IPS DF 4.7 (cell line): ENCODE measurements around the gene HOXA2.

Experiments used
- DNase-seq: peaks from one replicate; pipeline ENCODE4 v3.0.0-alpha.2; 2013; ENCODE audit warnings: low spot score; ENCODE audit errors: extremely low read depth

The HOXA2 gene

DNA sequence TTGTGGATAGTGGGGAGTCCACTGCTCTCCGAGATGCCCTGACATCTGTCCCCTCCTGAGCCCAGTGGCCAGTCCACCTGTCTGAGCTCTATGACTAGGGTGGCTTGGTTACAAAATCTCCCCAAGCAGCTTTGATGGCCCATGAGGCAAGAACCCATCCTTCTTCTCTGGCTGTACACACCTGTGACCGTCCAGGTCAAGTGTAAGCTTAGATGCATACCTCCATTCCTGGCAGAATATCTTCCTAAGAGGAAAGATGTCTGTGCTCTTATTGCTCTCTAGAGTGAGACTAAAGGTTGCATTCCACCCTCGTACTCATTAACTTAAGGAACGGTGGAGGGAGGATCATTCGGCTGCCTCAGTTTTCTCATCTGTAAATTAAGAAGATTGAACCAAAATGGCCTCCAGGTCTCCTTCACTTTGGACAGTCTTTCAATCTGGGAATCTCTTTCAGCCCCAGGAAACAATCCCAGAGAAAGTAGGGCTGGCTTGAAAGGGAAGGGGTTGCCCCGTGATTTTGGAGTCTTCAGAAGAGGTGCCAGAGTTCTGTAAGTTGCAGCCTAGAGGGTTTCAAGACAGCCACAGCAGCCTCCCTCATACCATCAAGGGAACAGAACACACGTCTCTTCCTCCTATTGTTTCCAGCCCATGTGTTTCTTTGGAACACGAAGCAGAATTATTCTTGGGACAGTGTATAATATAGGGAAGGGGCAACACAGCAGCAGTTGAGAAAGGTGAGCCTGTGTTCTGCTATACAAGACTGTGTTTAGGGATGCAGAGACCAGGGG lies 22.6 kb upstream of the HOXA2 start:
- no peak for DNase-seq

DNA sequence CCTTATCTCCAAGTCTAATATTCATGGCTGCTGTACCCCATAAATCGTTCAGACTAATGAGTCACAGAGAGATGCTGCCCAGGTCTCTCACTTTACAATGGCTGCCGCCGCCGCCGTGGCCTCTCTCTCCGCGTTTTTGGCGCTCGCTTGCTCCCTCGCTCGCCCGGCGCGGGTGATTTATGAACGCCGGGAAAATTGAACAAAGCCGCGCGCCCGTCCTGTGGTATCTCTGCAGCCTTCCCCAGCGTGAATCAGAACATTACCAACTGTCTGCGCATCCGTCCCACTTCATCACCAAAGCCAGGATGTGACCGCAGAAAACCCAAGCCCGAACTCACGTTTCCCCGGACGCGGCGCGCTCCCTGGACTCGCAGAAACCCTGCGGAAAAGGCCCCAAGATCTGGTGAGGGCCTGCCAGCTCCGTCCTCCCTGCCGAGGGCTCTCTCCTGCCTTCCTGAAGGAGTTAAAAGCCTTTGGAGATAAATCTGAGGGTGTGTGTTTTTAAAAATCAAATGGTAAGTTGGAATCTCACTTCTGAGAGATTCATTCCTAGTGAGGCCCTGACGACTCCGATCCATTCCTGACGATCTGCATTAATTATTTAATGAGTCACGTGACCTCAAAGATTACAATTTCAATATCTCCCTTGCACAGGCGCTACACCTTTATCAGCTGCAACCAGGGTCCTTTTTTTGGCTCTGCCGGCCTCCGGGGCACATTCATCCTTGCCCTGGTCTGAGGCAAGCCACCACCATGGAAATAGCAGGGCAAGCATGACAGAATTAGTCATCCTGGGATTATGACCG lies 21.8 kb upstream of the HOXA2 start:
- no peak for DNase-seq

DNA sequence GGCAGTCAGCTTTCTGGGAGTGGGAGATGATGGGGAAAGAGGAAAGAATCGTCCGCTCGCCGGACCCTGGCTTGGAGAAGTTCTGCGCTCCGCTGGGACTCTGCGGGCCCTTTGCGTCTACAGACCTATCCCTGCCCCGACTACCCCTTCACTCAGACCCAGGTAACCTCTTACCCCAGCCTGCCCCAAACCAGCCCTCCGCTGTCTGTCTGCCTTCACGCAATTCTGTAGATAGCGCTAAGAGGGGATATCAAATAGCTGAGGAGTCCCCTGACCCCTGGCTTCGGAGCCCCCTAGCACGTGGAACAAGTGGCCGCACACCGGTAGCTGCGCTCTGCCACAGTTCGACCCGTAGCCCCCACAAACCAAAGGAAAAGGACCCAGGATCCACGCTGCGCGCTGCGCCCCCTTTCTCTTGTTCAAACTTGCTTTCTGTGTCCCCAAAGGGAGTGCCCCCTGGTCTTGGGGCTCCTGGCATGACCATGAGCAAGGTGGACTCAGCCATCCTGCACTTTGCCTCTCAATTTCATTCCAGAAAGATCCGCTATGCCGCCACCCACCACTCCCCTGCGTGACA lies 21.1 kb upstream of the HOXA2 start:
- no peak for DNase-seq

DNA sequence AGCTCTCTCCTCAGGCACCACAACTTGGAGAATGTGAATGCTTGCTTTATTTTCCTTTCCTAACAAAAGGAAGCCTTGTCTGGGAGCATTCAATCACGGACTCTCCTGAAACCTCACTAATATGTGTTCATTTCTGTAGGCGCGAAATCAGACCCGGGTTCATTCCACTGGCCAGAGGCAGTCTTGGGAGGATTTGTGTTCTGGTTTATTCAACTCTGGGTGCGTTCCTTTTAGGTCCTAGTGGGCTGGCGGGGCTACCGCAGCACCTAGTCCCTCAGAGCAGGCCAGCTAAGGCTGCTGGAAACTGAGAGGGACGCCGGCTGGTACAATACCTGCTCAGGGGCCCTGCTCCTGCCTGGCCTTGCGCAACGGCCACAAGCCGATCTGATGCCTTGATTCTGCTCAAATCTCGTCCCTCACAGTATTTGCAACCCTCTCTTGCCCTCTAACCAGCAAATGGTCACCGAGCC lies 20.6 kb upstream of the HOXA2 start:
- no peak for DNase-seq

DNA sequence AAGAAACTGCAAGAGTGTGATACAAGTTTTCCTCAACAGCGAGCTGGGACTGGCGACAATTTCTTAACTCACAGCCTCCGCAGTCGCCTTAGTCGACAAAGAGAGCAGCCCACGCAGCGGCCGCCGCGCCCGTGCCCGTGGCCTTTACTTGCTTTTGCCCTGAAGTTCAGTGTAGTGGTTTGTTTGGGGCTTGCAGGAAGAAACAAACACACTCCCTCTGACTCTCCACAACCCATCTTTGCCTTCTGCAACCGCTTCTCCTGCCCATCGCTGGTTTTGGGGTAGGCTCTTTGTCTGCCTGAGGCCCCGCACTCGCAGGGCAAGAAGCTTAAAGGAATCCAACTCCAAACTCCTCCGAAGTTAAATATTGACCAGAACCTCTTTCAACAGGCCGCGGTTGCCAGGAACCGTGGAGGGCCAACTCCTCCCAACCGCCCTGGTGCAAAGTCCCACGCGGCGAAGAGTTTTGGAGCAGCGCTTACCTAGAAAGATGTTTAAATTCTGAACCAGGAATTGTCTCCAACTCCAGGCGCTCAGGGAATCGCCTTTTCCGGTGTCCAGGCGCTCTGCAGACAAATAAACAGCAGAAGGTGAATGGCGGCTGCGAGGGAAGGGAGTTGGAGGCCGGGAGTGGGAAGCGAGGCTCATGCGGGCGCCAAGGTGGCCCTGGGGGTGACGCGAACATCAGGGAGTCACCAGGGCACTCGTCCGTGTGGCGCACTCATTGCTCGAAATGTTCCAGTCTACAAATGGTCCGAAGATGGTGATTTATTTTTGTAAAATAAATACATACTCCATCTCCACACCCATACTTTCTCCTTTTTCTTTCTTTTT lies 19.8 kb upstream of the HOXA2 start:
- no peak for DNase-seq

DNA sequence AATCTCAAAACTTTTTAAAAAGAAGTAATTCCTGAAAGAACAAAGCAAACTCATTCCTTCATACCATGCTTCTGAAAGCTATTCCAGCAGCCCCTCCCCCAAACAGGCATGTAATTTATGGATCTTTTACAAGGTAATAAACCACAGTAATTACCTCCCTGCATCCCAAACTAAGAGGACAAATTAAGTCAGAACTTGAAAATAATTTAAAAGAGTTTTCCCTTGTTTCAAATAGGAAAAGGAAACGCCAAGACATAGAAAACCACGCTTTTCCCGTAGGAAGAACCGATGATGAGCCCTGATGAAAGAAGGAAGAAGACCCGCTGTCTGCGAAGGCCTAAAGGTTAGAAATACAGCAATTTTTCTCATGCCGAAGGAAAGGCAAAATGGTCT lies 19.2 kb upstream of the HOXA2 start:
- no peak for DNase-seq

DNA sequence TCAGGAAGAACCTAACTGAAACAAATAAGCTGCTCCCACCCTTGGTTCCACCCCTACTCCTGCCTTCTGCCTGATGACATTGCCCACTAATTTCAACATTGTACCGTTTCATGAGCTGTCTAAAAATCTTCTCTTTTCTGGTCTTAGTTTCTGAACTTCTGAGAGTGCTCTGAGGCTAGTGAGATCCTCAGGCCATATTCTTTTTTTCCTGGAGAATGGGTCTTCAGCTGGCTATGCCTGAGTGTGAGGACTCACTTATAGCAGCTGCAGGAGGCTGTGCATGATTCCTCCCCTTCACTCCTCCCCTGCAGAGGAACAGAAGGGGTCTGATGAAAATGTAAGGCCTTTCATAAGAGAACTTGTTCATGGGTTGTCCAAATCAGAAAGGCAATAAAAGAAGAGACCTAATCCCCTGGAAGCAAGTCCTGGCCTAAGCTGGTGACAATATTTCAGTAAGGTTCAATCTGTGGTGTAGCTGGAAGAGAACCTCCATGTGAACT lies 17.0 kb upstream of the HOXA2 start:
- DNase-seq, result no peak

DNA sequence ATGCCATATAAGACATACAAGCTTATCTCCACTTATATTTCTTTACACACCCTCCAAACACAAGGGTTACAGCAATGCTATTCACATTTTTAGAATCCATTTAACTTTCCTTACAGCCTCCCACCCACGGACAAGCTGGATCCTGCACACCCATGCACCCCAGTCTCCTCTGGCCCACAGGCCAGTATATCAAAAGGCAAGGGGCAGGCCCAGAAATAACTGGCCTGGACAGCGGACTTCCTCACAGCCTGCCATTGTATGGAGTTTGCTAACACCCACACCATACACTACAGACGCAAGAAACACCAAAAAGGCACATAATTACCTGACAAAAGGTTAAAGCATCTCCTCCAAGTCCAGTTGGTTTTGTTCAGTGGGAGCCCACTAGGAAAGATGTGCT lies 16.1 kb upstream of the HOXA2 start:
- no peak for DNase-seq

DNA sequence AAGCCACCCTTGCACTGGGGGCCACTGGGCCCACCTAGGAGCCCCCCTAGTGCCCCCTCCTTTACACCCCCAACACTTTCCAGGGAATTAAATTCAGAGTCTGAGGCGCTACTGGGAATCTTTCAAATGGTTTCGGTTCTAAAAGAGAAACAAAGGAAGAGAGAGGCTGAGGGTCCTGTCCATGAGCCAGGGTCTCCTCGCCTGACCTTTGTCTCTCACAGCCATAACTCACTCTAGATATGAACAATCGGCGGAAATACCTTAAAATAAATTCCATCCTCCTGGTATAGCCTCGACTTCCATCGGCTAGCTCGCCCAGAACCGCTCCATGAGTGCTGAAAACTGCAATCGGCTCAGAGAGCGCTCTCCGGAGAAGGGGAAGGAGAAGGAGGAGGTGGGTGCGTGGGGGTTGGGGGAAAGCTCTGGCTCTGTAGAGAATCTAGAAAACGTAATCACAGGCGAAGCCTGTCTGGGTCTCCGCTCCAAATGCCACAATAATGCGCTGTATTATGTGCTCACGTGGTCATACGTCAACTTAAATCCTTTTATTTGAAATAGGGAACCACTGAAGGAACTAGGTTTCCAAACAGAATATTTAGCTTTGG lies 15.5 kb upstream of the HOXA2 start:
- no peak for DNase-seq

DNA sequence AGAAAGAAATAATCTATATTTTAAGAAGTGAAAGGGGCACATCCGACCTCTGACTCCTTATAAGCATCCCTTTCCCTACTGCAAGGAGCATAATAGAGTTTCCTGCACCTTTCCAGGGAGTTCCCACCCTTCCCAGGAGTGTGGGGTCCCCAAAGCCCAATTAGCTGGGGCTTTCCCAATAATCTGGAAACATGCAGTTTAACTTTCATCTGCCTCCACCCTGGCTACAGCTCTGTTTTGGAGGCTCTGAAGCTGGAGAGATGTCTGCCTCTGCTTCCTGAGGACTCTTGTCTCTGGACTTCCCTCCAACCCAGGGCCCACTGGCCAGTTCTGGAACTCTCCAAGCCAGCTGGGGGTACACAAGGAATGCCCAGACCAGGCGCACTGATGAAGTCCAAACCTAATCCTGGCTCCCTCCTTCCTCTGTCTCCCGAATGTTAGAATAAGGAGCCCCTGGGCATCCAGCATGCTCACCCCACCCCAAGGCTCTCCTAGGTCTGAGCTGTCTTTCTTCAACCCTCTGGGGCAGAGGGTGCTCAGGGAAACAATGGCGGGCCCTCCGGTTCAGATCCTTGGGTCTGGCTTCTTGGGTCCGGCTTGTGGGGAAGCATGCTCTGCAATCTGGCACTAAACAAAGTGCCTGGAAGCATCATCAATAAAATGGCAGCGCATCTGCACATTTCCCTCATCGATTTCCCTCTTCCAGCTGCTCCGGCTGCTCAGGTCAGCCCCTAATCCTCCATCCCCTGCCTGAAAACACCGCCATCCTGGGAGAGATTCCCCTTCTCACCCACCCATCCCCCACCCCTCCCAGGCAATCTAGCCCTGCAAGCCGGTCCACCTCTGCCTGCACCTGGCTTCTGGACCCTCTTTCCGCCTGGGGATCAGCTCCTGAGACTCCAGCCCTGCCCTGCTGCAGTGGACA lies 14.7 kb upstream of the HOXA2 start:
- no peak for DNase-seq

DNA sequence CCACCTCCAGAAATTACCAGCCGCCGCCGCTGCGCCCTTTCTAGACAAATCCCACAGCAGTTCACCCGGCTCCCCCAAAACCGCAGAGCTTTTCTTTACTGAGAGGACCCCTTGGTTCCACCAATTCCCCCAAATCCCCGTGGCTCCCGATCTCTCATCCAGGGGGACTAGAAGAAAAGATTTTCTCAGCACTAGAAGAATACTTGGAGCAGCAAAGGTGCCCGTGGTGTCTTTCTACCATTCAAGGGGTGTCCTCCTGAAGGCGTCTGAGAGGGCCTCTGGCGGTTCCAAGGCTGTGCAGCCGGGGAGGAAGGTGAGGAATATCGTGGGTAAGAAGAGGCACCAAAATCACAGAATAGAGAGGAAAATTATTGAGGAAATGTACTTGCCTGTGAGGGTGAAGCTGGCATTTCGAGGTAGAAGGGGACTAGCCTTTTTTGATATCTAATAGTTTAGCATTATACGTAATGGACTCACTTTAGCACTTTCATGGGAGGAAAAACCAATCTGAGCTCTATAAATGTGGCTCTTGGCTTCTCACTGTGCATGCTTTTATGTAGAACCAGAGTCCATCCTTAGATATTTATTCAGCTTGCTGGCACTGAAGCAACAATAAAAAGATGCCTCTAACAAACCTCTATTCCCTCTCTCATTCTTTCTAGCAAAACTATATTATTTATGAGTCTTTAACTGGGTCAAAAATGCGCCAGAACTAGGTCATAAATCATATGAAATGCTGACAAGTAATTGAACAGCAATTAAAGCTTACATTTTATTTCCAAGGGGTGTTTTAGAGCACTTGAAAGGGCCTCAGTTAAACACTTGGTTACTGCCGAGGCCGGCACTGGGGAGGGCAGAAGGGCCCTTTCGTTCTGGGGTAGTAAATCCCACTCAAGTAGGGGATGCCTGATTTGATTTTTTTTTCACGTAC lies 13.8 kb upstream of the HOXA2 start:
- DNase-seq, result no peak

DNA sequence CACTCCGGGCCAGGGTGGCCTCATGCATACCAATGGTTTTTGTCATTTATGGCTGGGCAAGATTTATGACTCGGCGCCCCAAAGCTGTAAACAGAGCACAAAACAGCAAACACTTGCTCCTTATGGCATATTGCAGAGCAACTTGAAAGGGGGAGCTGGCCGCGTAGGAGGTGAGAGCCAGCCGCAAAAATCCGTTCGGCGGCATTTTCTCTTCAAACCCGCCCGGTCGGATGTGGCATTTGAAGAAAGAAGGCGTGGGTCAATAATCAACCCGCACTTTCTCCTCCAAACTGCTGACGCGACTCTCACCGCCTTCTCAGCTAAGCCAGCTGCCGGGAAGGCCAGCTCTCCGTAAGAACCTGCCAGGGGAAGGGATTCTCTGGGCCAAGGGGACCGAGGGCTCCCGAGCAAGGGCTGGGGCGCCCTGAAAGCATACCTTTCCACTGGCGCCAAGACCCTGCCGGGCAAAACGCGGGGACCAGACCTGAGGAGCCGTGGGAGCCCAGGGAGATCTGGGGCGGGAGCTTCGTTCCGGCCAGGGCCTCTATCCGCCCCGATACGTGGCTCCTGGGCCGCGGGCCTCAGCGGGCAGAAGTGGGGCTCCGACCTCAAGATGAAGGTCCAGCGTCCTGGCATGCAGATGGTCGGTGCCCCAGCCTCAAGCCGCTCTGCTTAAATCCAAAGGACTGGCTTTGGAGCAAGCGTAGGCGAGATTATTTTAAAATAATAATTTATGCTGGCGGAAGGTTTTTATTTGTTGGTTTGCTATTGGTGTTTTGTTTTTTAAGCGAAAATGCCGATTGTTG lies 12.9 kb upstream of the HOXA2 start:
- DNase-seq, result no peak

DNA sequence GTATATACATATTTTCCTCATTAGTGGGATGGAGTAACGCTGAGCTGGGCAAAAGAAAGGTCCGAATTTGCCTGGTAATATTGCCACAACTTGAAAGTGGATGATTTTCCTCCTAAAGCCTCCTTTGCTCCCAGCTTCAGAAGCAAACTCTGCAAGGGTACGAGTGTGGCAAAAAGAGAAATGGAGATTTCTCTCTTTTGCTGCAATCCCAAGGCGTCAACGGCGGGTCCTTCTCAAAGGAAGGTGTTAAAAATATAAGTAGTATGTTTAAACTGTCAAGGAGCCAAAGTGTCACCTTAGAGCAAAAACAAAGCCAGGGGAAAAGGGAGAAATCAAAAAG lies 12.4 kb upstream of the HOXA2 start:
- no peak for DNase-seq

DNA sequence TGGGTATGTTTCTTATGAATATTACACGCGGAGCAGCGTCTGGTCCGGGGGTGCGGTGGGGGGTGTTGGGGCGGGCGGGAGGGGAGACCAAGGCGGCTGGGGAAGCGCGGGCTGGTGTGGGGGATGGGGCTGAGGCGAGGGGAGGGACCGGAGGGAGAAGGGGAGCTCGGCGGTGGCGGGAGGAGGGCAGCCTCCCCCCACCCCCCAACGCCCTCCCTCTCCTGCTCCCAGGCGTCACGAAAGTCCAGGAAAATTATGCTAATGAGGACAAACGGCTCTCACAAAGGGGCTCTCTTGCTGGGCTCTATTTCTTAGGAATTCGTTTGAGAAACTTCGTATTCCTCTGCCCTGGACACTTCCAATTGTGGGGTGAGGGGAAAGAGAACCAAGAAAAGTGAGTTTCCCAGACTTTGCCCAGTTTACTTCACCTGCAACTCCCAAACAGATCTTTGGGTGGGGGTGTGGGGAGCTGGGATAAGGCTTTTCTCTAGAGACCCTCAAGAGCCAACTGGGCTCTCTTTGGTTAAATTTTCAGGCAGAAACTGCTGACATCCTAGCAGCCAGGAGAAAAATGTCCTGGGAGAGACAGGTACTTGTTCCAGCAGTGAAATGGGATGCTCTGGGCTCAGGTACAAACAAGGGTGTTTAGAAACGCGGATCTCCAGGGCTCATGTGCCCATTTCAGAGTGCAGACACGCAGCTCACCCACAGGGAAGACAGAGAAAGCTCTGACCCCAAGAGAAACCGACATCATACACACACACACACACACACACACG lies 11.7 kb upstream of the HOXA2 start:
- no peak for DNase-seq

DNA sequence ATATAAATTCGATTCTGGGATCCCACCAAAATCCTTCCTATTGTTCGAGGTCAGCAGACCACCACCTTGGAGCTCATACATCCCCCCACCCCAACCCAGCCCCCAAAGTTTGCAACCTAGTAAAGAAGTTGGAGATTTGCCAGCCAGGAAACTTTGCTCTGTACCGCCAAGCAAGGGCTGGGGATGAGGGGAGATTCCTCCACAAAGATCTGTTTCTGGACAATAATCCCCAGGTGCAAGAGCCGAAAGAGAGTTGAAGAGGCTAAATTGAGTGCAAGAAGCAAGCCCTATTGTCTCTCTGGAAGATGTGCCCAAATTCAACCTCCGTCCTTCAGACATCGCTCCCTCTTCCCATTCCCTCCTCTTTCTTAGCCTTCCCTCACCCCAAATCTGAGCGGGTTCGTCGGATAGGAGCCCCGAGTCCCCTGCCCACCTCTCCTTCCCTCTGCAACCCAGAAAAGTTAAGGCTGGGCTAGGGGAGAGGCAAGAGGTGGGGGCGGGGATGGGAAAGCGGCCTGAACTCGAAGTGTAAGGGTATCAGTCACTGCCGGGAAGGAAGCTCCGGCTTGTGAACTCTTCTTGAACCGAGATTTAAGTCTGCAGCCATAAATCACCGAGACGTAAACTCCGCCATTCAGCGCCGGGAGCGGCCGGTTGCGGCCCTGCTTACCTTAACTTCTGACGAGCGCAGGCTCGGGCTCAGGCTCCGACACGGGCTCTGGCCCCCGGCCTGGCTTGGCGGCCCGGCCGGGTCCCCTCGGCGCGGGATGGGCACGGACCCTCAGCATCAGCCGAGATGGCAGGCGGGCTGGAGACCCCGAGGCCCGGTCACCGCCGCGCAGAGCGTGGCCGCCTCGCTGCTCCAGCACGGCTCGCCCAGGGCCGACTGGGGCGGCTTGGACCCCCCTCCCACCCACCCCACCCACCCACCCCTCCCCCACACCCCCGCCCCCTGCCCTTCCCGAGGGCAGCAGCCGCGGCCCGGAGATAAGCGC lies 10.8 kb upstream of the HOXA2 start:
- no peak for DNase-seq

DNA sequence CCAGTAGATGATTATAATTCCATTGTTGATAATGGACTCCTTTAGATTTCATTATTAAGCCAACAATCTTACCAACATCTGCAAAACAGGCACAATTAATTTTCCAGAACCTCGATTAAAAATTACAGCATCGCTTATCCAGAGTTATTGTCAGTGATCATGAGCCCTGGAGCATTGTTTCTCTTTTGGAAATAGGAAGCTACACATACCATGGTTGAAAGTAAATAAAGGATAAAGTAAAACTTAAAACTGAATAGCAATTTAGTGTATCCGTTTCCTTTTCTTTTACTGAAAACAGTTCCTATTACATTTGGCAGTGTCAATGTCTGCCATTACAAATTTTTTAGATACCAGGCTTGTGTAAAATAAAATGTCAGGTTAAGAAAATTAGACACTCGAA lies 9.9 kb upstream of the HOXA2 start:
- DNase-seq, result no peak
